ENCODE results near the gene PDE2A.
A peak's percentile ranks its signal among the peaks of the same experiment; 100 is the strongest.

PDE2A gene

DNA sequence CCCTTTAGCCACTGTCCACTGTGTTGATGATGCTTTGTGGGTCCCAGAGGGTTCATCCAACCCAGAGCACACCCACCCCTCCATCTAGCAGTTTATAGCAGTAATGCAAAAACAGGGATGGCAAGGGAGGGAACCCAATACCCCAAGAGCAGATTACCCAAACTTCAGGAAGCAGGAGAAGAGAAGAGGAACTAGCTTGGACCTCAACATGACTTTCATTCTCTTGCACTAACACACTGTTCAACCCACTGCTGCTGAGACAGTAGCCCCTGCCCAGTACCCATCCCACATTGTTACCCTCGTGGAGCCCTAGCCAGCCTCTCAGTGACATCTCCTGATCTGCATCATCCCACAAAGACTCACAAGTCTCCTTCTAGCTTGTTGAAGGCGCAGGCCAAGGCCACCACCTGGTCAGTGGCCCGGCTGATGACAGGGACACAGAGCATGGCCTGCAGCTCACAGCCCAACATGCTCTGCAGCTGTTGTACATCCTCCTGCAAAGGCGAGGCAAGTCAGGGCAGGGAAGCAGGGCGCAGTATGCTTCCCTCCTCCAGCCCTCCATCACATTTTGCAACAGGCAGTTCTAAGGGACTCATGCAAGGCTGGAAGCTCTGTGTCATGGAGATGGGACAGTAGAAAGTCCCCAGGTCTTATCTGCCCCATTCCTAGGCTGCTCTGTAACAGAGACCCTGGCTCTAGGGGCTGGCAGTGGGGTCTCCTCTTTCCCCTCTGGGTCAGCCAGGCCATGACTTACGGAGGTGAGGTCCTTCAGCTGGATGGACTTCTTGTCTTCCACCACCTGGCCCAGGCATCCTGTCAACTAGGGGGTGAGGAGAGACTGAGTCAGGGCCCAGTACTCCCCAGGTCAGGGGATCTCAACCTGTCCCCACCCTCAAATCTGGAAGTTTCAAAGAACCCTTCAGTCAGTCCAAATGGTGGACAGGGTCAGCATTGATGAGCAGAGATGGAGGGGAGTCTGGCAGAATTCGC, 85.5 kb downstream of the PDE2A start:
- no peak for DNase-seq
- in situ Hi-C loops (cut with HindIII; ENCODE audit: low pct_ligation_motif_present, low pct_unique_long_range_greater_than_20kb, low sequenced_read_pairs), result no loop called here

DNA sequence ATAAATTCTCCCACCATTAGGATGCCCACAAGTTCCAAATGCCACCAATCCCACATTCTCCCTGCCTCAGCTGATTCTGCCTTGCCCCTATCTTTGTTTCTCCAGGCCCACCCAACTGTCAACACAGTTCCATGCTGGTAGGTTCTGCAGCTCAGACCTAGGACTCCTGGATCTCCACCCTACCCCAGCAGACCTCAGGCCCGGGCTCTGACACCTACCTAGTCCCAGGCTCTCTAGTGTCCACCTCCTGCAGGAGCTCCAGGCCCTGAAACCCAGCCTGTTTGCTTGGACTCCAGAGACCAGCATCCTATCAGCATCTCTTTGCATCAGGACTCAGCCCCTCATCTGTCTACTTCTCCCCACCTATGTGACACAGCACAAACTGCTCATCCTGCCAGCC, 86.5 kb downstream of the PDE2A start:
- in situ Hi-C loops (cut with HindIII; ENCODE audit: low pct_ligation_motif_present, low pct_unique_long_range_greater_than_20kb, low sequenced_read_pairs), result no loop called here
- DNase-seq, result no peak

DNA sequence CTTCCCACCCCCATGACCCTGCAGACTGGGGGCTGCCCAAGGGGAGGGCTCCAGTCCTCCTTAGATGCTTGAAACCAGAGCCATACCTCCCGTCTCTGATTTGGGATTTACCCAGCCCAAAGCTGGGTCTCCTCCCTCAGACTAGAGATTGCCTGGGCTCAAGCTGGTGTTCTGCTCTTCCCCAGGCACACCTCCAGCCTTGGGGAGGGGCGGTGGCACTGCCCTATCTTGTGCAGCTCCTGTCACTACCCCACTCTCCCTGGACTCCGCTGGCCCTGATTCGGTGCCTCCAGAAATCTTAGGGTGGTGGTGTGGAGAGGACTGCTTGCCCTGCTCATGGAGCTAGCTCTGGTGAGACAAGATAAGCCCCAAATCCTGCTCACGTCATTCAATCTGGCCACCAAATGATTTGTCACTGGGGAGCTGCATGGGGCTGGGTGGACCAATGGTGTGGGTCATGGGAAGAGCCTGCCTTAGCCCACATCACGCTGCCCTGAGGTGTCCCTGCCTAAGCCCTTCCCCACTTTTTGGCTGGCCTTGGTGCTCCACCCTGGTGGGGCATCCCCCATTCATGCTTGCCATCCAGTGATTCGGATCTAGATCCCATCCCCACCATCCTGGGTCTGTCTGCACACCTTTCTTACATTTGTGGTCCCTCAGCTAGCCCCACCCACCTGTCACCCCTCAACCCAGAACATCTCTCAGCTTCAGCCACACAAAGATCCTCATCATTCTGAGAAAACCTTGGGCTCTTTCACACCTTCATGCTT, 87.7 kb downstream of the PDE2A start:
- no peak for DNase-seq
- in situ Hi-C loops (cut with HindIII; ENCODE audit: low pct_ligation_motif_present, low pct_unique_long_range_greater_than_20kb, low sequenced_read_pairs), result no loop called here

DNA sequence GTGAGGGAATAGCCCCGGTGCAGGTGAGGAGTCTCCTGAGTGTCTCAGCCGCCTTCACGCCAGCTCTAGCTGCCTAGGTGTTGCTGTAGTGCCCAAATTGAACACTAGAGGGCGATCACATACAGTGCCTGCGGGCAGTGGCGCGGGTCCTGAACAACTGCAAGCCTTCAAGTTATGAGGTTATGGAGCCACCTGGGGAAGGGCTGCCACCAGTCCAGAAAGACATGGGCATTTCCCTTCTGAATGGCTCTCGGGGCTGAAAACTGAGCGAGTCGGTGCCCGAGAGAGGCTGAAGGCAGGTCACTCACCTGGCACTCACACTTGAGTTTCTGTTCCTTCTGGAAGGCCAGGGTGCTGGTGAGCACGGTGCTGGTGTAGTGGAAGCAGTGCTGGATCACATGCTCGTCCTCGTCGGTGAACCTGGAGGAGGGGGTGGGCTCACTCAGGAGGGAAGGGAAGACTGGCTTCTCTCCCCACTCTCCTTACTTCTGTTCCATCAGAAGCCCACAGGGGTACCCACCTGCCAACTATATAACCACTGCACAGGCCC, 88.4 kb downstream of the PDE2A start:
- in situ Hi-C loops (cut with HindIII; ENCODE audit: low pct_ligation_motif_present, low pct_unique_long_range_greater_than_20kb, low sequenced_read_pairs), result no loop called here
- DNase-seq, result peak; percentile 45

DNA sequence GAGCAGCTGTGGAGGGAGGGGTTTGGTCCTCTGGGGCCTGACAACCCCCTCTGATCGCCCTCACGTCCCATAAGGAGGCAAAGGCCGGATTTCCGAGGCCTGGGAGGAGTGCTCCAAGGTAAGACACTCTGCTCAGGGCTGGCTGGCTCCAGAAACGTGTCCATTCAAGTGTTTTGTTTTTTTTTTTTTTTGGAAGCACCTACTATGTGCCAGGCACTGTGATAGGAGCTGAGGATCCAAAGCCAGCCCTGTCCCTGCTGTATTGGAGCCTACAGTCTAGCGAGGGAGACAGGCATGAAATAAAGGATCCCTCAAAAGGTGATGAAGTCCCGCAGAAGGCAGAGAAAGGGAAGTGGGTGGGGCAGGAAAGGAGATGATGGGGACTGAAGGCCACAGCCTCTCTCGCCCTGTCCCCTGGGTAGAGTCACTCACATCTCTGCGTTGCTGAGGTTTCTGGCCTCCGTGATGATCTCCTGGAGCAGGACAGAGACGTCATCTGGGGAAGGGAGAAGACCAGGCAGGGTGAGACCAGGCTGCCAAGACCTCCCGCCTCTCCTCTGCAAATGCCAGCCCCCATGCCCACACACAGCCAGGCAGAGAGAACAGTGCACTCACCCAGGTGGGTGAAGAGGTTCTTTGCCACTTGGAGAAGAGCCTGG, 89.2 kb downstream of the PDE2A start:
- DNase-seq, result no peak
- in situ Hi-C loops (cut with HindIII; ENCODE audit: low pct_ligation_motif_present, low pct_unique_long_range_greater_than_20kb, low sequenced_read_pairs), result no loop called here

DNA sequence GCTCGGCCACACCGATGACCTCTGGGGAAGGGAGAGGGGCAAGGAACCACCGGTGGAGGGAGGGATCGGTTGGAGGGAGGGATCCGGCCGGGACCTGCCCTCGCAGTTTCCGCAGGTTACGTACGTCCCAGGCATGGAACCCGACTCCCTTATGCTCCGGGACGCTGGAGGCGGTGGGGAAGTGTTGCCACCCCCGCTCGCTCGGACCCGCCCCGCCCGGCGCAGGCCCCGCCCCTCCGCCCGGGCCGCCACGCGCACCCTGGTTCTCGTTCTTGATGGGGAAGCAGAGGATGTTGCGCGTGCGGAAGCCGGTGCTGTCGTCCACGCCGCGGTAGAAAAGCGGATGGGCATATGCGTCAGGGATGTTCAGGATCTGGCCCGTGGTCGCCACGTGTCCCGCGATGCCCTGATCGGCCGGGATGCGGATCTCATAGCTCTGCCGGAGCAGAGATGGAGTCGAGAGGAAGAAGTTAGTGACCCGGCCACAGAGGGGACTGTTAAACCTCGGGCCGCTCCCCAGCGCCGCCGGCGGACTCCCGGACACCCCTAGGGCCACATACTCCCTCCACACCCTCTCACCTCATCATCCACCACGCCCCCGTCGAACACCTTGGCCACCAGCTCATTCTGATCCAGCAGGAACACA, 89.8 kb downstream of the PDE2A start:
- in situ Hi-C loops (cut with HindIII; ENCODE audit: low pct_ligation_motif_present, low pct_unique_long_range_greater_than_20kb, low sequenced_read_pairs), result no loop called here

DNA sequence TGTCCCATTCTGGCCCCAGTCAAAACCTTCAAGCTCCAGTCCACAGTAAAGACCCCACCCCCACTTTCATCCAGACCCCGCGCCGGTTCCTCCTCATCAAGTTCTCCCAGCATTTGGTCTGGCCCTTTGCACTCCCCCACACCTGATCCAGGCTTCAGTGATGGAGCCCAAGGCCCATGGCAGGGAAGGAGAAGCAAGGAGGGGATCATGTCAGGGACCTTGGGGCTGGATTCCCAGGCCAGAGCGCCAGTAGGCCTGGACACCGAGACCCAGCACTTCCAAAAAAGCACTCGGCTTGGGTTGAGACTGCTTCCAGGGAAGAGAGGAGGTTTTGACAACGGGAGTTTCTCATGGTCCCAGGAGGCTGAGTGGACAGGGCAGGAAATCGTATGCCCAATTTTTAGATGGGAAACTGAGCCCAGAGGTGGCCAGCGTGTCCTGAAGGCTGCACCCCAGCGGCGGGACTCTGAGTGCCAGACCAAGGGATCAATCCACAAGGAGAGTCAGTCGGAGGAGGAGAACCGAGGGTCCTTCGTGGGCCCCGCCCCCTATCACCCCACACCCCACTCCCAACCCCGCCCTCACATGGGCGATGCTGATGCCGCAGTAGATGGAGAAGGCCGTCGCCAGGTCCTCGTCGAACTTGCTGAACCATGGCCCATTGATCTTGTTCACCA, 90.5 kb downstream of the PDE2A start:
- in situ Hi-C loops (cut with HindIII; ENCODE audit: low pct_ligation_motif_present, low pct_unique_long_range_greater_than_20kb, low sequenced_read_pairs), result no loop called here
- no peak for DNase-seq

More for the DNA sequence above, 89.8 kb downstream of the PDE2A start:
- no peak for DNase-seq

DNA sequence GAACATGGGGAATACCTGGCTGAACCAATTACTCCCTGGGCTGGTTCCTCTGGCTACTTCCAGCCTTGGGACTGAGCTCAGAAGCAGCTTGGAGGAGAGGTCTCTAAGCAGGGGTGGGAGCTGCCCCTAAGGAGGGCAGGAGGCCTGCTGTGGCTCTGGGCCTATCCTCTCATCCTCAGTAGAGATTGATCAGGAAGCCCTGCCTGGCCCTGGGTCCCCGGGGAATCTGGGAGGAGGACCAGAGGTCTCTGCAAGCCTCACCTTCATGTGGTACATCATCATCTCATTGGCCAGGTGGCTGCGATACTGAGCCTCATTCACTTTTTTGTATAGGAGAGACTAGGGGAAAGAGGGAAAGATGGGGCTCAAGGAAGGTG, 91.1 kb downstream of the PDE2A start:
- in situ Hi-C loops (cut with HindIII; ENCODE audit: low pct_ligation_motif_present, low pct_unique_long_range_greater_than_20kb, low sequenced_read_pairs), result no loop called here
- DNase-seq, result no peak

DNA sequence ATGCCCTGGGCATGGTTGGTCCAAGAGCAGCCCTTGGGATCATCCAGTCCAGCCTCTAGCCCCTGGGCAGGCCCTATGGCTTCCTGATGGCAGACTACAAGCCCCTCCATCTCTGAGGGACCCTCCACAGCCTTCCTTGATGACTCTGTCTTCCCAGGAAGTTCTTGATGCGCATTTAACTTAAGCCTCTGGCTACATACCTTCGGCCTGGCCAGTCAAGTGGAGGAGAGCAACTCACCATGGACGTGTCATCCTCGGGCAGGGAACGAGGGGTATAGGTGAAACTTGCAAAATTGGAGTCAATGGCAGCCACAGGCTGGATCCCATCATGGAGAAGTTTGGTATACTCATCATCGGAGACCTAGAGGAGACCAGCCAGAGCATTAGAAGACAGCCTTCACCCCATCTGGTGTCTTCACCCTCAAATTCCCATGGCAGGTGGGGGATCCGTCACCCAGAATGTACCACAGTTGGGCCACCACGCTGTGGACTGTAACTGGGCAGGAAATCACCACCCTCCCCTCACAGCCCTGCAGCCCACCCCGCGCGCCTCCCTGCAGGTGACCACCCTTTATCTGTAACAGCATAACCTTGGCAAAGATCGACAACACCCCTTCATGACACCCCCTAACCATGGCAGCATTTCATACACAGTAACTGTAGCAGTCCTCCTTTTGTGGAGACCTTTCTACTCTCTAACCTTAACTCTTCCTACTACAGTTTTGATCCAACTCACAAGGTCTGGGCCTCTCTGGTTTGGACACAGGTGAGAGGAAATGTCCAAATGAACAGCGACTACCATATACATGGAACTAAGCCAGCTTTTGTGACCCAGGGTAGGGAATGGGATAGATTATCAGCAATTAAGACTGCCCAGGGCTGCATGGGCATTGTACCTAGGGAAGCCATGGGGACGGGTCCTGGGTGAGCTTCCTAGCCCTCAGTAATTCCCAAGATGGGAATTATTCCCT, 91.7 kb downstream of the PDE2A start:
- no peak for DNase-seq
- in situ Hi-C loops (cut with HindIII; ENCODE audit: low pct_ligation_motif_present, low pct_unique_long_range_greater_than_20kb, low sequenced_read_pairs), result no loop called here

DNA sequence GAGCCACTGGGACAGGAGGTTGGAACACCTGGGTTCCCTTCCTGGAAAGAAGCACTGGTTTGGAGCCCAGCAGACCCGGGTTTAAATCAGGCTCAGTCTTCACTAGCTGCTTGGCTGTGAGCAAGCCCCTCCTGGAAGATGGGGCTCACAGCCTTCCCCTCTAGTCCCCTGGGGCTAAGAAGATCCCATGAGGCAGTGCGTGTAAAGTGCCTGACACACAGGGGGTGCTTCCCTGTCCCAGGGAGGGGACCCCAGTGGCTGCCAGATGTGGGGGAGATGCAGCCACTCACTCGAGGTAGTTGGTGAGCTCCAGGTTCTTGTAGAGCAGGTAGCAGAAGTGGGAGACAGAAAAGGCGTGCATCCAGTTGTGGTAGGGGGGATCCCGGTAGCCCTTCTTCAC, 93.2 kb downstream of the PDE2A start:
- in situ Hi-C loops (cut with HindIII; ENCODE audit: low pct_ligation_motif_present, low pct_unique_long_range_greater_than_20kb, low sequenced_read_pairs), result no loop called here
- no peak for DNase-seq

DNA sequence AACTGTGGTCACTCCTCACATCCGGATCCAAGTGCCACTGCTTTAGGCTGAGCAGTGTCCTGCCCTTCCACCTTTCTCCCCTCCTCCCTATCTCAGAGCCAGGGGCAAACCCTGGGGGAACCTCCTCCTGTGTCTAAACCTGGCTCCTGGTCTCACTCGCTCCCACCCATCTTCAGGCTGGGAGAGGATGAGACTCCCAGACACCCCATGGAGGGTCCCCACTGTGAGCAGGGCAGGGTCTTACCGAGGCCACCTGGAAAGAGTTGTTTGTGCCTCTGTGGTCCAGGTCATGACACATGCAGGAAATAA, 93.6 kb downstream of the PDE2A start:
- no peak for DNase-seq
- in situ Hi-C loops (cut with HindIII; ENCODE audit: low pct_ligation_motif_present, low pct_unique_long_range_greater_than_20kb, low sequenced_read_pairs), result no loop called here

DNA sequence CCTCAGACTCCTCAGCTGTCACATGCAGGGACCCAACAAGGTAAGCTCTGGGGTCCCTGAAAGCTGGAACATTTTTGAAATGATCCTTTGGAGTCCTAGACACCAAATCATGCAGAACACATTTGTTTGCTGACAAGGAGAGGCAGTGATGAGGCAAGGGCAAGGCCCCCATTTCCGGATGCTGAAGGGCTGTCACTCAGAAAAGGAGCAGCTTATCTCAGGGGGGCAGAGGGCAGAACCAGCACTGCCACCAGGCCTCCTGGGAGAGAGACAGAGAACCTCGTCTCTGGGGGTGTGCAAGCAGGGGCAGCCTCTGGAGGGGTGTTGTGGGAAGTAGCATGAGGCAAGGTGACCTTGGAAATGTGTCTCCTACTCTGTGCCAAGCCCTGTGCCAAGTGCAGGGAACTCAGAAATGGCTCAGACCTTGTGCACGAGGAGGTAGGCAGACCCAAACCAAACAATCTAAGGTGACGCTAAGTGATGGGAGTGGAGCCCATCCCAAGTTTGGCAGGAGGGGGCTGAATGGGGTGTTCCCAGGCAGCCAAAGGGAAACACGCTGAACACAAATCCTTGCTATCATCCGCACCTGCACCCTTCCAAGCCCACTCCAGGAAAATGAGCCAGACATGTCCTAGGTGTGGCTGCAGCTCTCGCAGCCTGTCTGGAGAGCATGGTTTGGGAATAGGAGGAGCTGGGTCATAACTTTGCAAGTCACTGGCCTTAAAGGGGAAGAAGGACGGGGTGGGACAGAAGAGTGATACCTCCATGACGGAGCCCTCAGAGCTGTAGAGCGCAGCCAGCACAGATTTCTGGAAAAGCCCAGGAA, 94.2 kb downstream of the PDE2A start:
- in situ Hi-C loops (cut with HindIII; ENCODE audit: low pct_ligation_motif_present, low pct_unique_long_range_greater_than_20kb, low sequenced_read_pairs), result no loop called here

DNA sequence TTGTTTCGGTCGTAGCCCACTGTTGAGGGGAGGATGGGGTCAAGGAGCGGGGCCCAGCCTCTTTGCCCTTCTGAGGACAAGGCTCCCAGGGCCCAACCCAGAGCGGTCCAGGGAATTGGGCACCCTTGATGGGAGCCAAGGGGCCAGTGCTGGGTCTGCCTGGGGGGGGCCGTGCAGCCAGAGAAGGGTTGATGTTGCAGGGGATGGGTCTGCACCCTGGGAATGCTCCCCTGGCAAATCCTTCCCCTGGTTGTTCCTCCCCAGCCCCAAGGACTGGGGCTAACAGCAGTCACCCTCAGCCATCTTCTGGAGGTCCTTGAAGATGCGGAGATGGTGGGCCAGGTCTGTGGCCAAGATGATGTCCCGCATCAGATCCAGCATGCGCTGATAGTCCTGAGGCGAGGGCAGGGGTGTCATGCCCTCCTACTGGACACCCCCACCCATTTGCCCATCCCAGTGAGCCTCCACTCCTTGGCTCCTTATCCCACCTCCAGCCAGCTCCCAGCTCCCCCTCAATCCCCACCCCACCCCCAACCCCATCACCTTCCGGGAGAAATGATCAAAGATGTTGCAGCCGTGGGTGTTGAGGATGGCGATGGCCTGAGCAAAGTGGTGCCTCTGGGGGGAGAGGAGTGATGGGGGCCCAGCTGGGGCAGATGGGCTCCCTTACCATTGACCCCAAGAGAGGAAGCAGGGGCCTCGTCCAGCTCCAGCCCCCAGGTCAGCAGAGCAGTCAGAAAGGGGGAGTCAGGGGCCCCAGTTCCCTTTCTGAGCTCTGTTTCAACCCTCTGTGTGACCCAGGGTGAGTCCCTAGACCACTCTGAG, 95.0 kb downstream of the PDE2A start:
- DNase-seq, result no peak
- in situ Hi-C loops (cut with HindIII; ENCODE audit: low pct_ligation_motif_present, low pct_unique_long_range_greater_than_20kb, low sequenced_read_pairs), result no loop called here

More for the DNA sequence above, 94.2 kb downstream of the PDE2A start:
- no peak for DNase-seq

DNA sequence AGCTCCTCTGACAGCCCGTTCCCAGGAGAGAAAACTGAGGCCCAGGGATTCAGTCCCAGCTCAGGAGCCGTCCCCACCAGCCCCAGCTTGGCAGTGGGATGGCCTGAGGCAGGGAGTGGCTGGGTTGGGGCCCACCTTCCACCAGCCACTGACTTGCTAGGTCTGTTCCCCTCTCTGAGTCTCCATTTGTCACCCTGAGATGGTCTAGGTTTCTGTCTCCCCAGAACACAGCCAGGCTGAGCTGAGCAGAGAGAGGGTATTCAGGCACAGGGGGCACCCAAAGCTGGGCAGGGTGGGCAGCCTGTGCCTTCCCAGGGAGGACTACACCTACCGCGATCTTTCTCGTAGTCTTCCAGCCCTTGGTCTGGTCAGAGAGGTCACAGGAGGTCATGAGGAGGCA, 95.7 kb downstream of the PDE2A start:
- no peak for DNase-seq
- in situ Hi-C loops (cut with HindIII; ENCODE audit: low pct_ligation_motif_present, low pct_unique_long_range_greater_than_20kb, low sequenced_read_pairs), result no loop called here

DNA sequence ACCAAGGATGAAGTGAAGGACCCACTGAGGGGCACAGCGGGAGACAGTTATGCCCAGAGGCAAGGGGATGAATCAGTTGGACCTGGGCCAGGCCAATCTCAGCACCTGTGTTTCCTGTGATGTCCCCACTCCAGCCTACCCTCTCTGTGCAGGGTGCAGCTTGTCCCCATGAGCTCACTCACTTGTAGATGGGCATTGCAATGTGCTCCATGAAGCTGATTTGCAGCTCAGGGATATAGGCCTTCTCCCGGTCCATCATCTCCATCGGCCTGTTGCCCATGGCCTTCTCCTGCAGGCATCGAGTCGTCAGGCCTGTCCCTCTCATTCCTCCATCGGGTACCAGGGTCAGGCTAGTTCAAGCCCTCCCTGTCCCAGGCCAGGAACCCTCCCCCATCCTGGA, 96.2 kb downstream of the PDE2A start:
- in situ Hi-C loops (cut with HindIII; ENCODE audit: low pct_ligation_motif_present, low pct_unique_long_range_greater_than_20kb, low sequenced_read_pairs), result no loop called here
- no peak for DNase-seq

Measured in ACHN (cell line).